Panc1 (cell line): Measurements from ENCODE around the gene SRP72.

Experiments used
- POLR2AphosphoS5 ChIP-seq: IDR thresholded peaks from 2 replicates; pipeline ENCODE4 v1.6.1; 2012; ENCODE audit warnings: mild to moderate bottlenecking, low read depth, low read length, moderate library complexity
- SIN3A ChIP-seq: IDR thresholded peaks from 2 replicates; pipeline ENCODE4 v1.6.1; 2012; ENCODE audit warnings: low read depth, mild to moderate bottlenecking, low read length, moderate library complexity, borderline replicate concordance; ENCODE audit not compliant: insufficient read depth
- TF ChIP-seq, protein P1 (sequence below): fragments of 450-650 bp; IDR thresholded peaks from 2 replicates; pipeline ENCODE4 v1.5.1; 2017; ENCODE audit warnings: mild to moderate bottlenecking
- TF ChIP-seq, protein P2 (sequence below), 2 experiments: IDR thresholded peaks; 2 replicates each; pipeline ENCODE4 v1.6.1; 2011 to 2012; ENCODE audit warnings: low read depth in 2 of 2, control low read depth in 1 of 2, low read length in 1 of 2, mild to moderate bottlenecking in 1 of 2, moderate library complexity in 1 of 2; ENCODE audit not compliant: insufficient read depth in 1 of 2

DNA sequence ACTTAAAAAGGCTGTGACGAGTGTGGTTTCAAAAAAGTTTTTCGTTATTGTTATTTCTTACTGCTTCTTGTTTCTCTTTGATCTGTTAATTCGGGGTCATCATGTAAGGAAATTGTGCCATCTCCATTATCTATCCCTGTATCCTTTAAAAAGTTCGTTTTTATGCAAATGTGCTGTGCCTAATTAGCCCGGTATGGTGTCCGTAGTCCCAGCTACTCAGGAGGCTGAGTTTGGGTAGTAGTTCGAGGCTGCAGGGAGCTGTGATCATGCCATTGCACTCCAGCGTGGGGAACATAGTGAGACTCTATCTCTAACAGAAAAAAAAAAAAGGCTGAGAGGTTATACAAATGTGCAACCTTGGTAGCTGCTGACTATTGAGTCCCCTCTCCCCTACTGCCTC lies 83.2 kb downstream of the SRP72 start:
- TF ChIP-seq, protein P1, sequence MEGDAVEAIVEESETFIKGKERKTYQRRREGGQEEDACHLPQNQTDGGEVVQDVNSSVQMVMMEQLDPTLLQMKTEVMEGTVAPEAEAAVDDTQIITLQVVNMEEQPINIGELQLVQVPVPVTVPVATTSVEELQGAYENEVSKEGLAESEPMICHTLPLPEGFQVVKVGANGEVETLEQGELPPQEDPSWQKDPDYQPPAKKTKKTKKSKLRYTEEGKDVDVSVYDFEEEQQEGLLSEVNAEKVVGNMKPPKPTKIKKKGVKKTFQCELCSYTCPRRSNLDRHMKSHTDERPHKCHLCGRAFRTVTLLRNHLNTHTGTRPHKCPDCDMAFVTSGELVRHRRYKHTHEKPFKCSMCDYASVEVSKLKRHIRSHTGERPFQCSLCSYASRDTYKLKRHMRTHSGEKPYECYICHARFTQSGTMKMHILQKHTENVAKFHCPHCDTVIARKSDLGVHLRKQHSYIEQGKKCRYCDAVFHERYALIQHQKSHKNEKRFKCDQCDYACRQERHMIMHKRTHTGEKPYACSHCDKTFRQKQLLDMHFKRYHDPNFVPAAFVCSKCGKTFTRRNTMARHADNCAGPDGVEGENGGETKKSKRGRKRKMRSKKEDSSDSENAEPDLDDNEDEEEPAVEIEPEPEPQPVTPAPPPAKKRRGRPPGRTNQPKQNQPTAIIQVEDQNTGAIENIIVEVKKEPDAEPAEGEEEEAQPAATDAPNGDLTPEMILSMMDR = no peak
- TF ChIP-seq POLR2AphosphoS5 (no peak), SIN3A (no peak)
- TF ChIP-seq, protein P2, sequence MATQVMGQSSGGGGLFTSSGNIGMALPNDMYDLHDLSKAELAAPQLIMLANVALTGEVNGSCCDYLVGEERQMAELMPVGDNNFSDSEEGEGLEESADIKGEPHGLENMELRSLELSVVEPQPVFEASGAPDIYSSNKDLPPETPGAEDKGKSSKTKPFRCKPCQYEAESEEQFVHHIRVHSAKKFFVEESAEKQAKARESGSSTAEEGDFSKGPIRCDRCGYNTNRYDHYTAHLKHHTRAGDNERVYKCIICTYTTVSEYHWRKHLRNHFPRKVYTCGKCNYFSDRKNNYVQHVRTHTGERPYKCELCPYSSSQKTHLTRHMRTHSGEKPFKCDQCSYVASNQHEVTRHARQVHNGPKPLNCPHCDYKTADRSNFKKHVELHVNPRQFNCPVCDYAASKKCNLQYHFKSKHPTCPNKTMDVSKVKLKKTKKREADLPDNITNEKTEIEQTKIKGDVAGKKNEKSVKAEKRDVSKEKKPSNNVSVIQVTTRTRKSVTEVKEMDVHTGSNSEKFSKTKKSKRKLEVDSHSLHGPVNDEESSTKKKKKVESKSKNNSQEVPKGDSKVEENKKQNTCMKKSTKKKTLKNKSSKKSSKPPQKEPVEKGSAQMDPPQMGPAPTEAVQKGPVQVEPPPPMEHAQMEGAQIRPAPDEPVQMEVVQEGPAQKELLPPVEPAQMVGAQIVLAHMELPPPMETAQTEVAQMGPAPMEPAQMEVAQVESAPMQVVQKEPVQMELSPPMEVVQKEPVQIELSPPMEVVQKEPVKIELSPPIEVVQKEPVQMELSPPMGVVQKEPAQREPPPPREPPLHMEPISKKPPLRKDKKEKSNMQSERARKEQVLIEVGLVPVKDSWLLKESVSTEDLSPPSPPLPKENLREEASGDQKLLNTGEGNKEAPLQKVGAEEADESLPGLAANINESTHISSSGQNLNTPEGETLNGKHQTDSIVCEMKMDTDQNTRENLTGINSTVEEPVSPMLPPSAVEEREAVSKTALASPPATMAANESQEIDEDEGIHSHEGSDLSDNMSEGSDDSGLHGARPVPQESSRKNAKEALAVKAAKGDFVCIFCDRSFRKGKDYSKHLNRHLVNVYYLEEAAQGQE (IDR thresholded peaks at IDR 0.05; ENCODE audit: insufficient read depth in 1 of 2, low read depth in 2 of 2, low read length in 1 of 2) = no peak
